Heart right ventricle (tissue), 16 donors: Measurements from ENCODE around the gene ENTREP1. TPM values are rescaled to one million over a fixed set of nuclear protein-coding genes. Genes with fewer than 3 reads are reported as not detected.
A peak's percentile ranks its signal among the peaks of the same experiment; 100 is the strongest.

Source experiments
- ATAC-seq, 8 donors: fragments of 200-7000 bp; cut with Tn5 transposase; one replicate each; pipeline ENCODE4 v1.9.1; 2020; ENCODE audit warnings: mild to moderate bottlenecking in 8 of 8, moderate library complexity in 8 of 8, moderate number of reproducible peaks in 1 of 8
- DNase-seq, 2 donors: peaks; one replicate each; pipeline ENCODE4 v3.0.0-alpha.2; 2020
- H3K27ac ChIP-seq, 10 donors: fragments of 200-600 bp; sonication (generic) in 2 of 10; one replicate each; pipeline versions ENCODE4 v1.5.0 to v1.8.0; 2020 to 2022; ENCODE audit warnings: mild to moderate bottlenecking in 3 of 10
- H3K27me3 ChIP-seq, 7 donors: fragments of 200-600 bp; one replicate each; pipeline ENCODE4 v1.8.0; 2021 to 2022; ENCODE audit warnings: mild to moderate bottlenecking in 2 of 7
- H3K36me3 ChIP-seq, 9 donors: fragments of 200-600 bp; sonication (generic) in 1 of 9; one replicate each; pipeline versions ENCODE4 v1.5.0 to v1.8.0; 2020 to 2022; ENCODE audit warnings: mild to moderate bottlenecking in 2 of 9
- H3K4me1 ChIP-seq, 9 donors: fragments of 200-600 bp; sonication (generic) in 1 of 9; one replicate each; pipeline versions ENCODE4 v1.5.0 to v1.8.0; 2020 to 2022; ENCODE audit warnings: mild to moderate bottlenecking in 4 of 9
- H3K4me3 ChIP-seq, 10 donors: fragments of 200-600 bp; sonication (generic) in 2 of 10; one replicate each; pipeline versions ENCODE4 v1.5.0 to v1.8.0; 2020 to 2022; ENCODE audit warnings: mild to moderate bottlenecking in 7 of 10, moderate library complexity in 2 of 10
- H3K9me3 ChIP-seq, 11 donors: fragments of 200-600 bp in 10 of 11; sonication (generic) in 2 of 11; one replicate each; pipeline versions ENCODE4 v1.5.0 to v1.8.0; 2013 to 2022; ENCODE audit warnings: mild to moderate bottlenecking in 2 of 11, control low read depth in 1 of 11, moderate library complexity in 1 of 11
- CTCF ChIP-seq, 9 donors: fragments of 200-600 bp; sonication (generic) in 2 of 9; IDR thresholded peaks; one replicate each; pipeline versions ENCODE4 v1.5.0 to v1.8.0; 2021 to 2022; ENCODE audit warnings: antibody characterized with exemption in 9 of 9, mild to moderate bottlenecking in 5 of 9, moderate library complexity in 1 of 9
- WGBS, 2 donors: extraction: QIAGEN DNeasy Blood & Tissue Kit; methylation state at CpG; one replicate each; pipeline ENCODE4 v1.1.7; 2013; ENCODE audit warnings: inconsistent platforms in 1 of 2; 5-methylcytosine and 5-hydroxymethylcytosine counted together
- intact Hi-C, 10 donors: fragments of 100-400 bp; cut with DNase I; formaldehyde crosslinking; loops; one replicate each; pipeline versions ENCODE4 v1.11.1 to v1.14.2; 2022
- polyA plus RNA-seq, 2 donors: library from polyadenylated mRNA; stranded (reverse); fragments of 200-250 nt; gene quantifications; one replicate each; pipeline ENCODE4 v1.2.3, GENCODE V29; 2013
- total RNA-seq, 10 donors: library from RNA; stranded (reverse); fragmentation: NEBNext Ultra II Directional in 3 of 10; extraction: Animal tissue kit (Norgen Biotek cat#: 25700) in 3 of 10; gene quantifications; one replicate each; pipeline versions ENCODE4 v1.2.1 to v1.2.4, GENCODE V29; 2021 to 2023
- donor health status: Arrhythmogenic right ventricular cardiomyopathy.
- donor health status: ischemic (EF 13 %, LVEDD 7.1; RV severe dilation, severe dysfunction).
- donor health status: healthy with polysubstance abuse.
- donor health status: DM: no; HTN: yes; CAD: no.
- donor health status: DM: no; HTN: no; CAD: no.
- donor health status: ischemic (EF 25% LVEDD 6.9; RV normal size, moderate dysfunction).
- donor health status: ischemic (EF 25% LVEDD 5.7; RV mildly dilated, moderate dysfunction).
- donor health status: healthy.
- donor health status: DM: yes; HTN: yes; CAD: no.
- donor health status: Ischemic cardiomyopathy.
- donor health status: ischemic (EF 35%, LVEDD 5.7; RV mildly dilated, moderate dysfunction).
- donor health status: nonischemic (EF 11% LVEDD 7.7; RV severe dilation, severe dysfunction).
- donor health status: DM: yes; HTN: yes; CAD: no.
- donor health status: PGD.
- donor health status: ischemic (EF 29% LVEDD 5.4; RV normal size, mild dysfunction).
- donor health status: nonischemic (EF 23%, LVEDD 6.1; RV moderate dilation, normal function).

ENTREP1 gene
- total and polyA plus RNA-seq, 12 donors: 12.3 to 40.5 (median 26.6) TPM

GRCh38 chr9:69319324-69320025 lies 5.5 kb upstream of the ENTREP1 start:
- no peak for TF ChIP-seq CTCF (IDR thresholded peaks at IDR 0.05)
- Histone ChIP-seq H3K9me3 (no peaks in the 10 kb centered on the region), H3K4me3 (no peak overlapping the region), H3K4me1 (peaks cover 0 to 10% (median under 1%) of the 10 kb centered on the region in 9 donors), H3K27ac (no peak overlapping the region), H3K27me3 (peaks cover 0 to 19% (median 0%) of the 10 kb centered on the region in 7 donors), H3K36me3 (no peaks in the 10 kb centered on the region)
- no peak for DNase-seq
- WGBS, 2 donors: 62 to 75% methylated on average over 6 of the region's 6 CpGs
- no peak for ATAC-seq
- intact Hi-C loops: loop anchor here in 6 of 10 donors (5.0 to 10.0 kb wide), 5 partner anchors 47 to 105 kb away; no protein-coding TSS in a partner anchor

DNA sequence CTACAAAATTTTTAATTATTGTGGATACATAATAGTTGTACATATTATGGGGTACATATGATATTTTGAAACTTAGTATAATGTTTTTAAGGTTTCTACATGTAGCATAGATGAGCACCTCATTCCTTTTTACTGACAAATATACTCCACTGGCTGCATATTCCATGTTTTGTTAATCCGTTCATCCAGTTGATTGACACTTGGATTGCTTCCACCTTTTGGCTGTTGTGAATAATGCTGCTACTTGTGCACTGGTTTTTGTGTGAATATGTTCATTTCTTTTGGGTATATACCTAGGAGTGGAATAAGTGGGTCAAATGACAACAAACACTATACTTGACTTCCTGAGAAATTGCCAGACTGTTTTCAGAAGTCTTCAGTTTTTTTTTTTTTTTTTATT lies 2.8 kb upstream of the ENTREP1 start:
- no peak overlapping the region for H3K27ac ChIP-seq
- H3K4me1 ChIP-seq: peaks cover 0 to 27% (median 10%) of the 10 kb centered on the region in 9 donors
- H3K9me3 ChIP-seq: no peaks in the 10 kb centered on the region
- 27 to 44% methylated on average over 1 of the region's 1 CpG for WGBS, 2 donors
- H3K27me3 ChIP-seq: peaks cover 0 to 44% (median 0%) of the 10 kb centered on the region in 7 donors
- no peaks in the 10 kb centered on the region for H3K36me3 ChIP-seq
- no peak for DNase-seq
- ATAC-seq: no peak
- intact Hi-C loops: loop anchor here in 6 of 10 donors (5.0 to 10.0 kb wide), 5 partner anchors 50 to 107 kb away; no protein-coding TSS in a partner anchor
- TF ChIP-seq CTCF (IDR thresholded peaks at IDR 0.05): no peak
- H3K4me3 ChIP-seq: no peak overlapping the region

DNA sequence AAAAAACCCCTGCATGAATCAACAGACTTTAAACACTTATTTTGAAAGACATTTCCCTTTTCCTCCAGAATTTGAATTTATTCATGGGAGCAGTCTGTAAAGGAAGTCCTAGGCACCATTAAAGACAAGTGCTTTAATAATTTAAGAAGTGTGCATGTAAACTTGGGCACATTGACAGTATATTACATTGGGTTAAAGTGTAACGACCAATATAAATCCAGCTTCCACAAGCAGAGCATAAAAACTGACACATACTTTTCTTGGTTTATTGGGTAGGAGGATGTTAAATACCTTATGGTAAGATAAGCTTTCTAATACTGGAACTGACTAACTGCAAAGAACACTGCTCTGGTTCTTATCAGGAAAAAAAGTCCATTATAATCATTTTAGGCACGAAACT lies 1.2 kb upstream of the ENTREP1 start:
- Histone ChIP-seq H3K36me3 (no peaks in the 10 kb centered on the region), H3K27ac (peak overlapping the region in 7 of 10 donors; percentile 76 to 95 (median 86)), H3K27me3 (peaks cover 0 to 53% (median 0%) of the 10 kb centered on the region in 7 donors), H3K9me3 (no peaks in the 10 kb centered on the region), H3K4me1 (peaks cover 0 to 27% (median 10%) of the 10 kb centered on the region in 9 donors), H3K4me3 (peak overlapping the region in 7 of 10 donors; percentile 59 to 79 (median 67))
- ATAC-seq: no peak
- no peak for TF ChIP-seq CTCF (IDR thresholded peaks at IDR 0.05)
- no peak for DNase-seq
- intact Hi-C loops: loop anchor here in 6 of 10 donors (2.0 to 10.0 kb wide), 6 partner anchors 52 to 109 kb away; no protein-coding TSS in a partner anchor
- WGBS, 2 donors: 37 to 55% methylated on average over 2 of the region's 2 CpGs

DNA sequence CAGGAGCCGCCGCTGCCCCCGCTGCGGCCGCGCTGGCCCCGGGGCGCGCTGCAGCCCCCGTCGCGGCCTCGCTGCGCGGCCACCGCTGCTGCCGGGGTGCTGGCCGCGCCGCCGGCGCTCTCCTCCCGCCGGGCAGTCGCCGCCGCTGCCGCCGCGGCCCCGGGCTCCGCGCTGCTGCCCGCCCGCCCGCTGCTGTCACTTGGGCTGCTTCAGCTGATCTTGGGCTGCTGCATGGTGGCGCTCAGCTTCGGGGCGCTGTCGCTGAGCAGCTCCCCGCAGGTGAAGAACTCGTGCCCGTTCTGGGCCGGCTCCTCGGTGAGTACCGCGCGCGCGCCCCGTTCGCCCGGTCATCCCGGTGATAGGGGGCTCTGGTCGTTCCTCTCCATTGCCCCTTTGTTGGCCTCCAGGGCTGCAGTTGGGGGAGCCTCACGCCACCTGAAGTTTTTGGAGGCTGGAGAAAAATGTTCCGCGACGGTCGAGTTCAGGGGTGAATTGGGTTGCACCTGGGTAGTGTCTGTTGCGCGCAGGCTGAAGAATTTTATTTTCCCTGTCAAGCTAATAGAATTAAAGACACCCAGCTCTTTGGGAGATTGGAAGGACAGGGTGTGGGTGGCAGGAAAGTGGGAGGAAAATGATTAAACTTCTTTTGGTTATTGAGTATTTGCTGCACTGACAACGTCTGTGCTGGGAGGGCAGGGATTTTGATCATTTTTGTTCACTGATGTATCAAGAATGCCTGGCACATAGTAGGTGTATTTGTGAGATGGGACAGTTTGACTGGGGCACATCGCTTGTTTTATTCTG lies 596 bp downstream of the ENTREP1 start:
- Histone ChIP-seq H3K9me3 (no peaks in the 10 kb centered on the region), H3K27me3 (peaks cover 0 to 53% (median 0%) of the 10 kb centered on the region in 7 donors), H3K4me3 (peak overlapping the region; percentile 41 to 79 (median 62)), H3K36me3 (no peaks in the 10 kb centered on the region), H3K4me1 (peaks cover 0 to 27% (median 10%) of the 10 kb centered on the region in 9 donors), H3K27ac (peak overlapping the region in 9 of 10 donors; percentile 20 to 95 (median 77))
- peak; percentile 22 to 38 for DNase-seq
- no peak for TF ChIP-seq CTCF (IDR thresholded peaks at IDR 0.05)
- WGBS, 2 donors: 2 to 3% methylated on average over 55 to 64 of the region's 64 CpGs
- intact Hi-C loops: loop anchor here in 7 of 10 donors (2.0 to 10.0 kb wide), 9 partner anchors 51 to 111 kb away; no protein-coding TSS in a partner anchor
- peak in 7 of 8 donors; percentile 1 to 37 (median 25) for ATAC-seq
